GM19238 (cell line): ENCODE measurements around the gene ARFGAP3.
"Not testable (repeated sequence)": the region's sequence is repeated elsewhere in the genome, so short reads cannot be mapped to it uniquely, and the experiment has no call there.

Experiments used
- DNase-seq: peaks from one replicate; pipeline ENCODE4 v3.0.0; 2011; ENCODE audit warnings: low spot score; ENCODE audit not compliant: insufficient read length

ARFGAP3 gene

GRCh38 chr22:42794551-42795510, 62.2 kb downstream of the ARFGAP3 start:
- DNase-seq = no peak

DNA sequence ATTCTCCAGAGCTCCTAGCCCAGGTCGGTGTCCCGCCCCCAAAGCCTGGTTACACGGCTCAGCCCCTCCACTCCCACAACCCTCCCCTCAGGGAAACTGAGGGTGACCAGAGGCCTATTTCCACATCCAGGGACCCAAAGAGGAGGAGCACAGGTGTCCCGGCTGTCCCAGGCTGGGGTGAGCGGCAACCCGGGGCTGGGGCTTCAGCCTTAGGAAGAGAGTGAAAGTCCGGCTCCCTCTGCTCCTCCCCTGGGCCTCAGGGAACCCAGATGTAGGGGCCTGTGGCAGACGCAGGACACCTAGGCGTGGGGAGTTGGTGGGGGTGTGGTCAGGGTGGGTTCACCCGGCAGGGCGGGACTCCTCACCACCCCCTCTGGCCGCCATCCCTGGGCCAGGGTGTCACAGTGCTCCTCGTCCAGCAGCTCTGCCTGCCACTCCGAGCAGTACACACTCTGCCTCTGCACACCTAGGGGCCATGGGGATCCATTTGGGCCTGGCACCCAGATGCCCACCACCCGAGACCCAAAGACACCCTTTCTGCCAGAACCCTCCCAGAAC, 63.1 kb downstream of the ARFGAP3 start:
- DNase-seq = no peak

DNA sequence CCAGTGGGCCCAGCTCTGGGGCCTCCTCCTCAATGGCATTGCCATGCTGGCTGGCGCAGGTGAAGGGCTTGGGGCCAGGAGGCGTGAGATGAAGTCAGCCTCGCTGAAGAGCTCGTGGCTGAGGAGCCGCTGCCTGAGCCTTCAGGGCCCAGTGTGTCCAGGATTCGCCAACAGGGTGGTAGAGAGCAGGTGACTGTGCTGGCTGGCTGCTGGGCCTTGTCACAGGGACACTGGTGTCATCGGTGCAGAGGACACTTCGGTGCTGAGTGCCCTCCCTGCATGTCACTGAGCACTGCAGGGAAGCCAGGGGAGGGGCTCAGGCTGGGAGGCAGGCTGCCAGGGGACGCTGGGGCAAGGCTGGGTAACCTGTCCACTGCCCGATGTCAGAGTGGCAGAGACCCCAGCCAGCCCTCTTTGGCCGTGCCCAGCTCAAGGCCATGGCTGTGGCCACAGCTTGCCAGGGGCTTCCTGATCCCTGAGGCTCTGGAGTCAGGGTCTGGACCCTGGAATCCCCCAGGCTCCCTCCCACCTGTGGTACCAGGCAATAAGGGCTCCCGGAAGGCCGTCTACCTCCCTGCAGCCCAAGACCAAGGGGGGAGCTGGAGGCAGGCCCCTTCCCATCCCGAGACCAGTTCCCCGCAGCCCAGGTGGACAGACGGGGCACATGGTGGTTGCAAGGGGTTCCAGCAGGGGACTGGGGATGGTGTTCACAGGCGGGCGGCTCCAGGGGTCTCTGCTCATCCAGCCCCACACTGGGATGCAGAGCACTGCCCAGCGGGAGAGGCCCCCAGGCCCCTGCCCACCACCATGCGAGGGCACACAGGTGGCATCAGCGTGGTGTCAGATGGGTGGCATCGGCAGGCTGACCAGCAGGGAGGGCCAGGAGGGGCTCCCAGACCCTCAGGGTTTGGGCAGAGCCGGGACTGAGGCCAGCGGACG, 63.9 kb downstream of the ARFGAP3 start:
- DNase-seq = no peak

DNA sequence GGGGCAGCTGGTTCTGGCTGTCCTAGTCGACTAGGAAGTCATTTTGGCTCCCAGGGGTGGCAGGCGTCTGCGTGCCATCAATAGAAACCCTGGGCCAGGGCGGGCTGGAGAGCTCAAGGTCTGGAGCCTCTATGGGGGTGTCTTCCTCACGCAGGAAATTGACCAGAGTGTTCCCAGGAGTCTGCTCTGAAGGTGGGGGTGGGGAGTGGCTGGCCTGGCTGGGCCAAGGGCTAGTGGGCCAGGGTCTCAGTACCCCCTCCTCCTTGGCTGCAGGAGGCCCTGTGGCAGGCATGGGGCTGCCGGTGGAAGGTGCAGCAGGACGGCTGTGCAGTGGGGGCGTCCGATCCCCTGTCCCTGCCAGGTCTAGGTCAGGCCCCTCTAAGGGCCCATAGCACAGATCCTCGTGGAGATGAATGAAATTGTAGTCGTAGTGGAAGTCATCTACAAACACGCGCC, 64.6 kb downstream of the ARFGAP3 start:
- no peak for DNase-seq

GRCh38 chr22:42791721-42792452, 65.2 kb downstream of the ARFGAP3 start:
- no peak for DNase-seq

DNA sequence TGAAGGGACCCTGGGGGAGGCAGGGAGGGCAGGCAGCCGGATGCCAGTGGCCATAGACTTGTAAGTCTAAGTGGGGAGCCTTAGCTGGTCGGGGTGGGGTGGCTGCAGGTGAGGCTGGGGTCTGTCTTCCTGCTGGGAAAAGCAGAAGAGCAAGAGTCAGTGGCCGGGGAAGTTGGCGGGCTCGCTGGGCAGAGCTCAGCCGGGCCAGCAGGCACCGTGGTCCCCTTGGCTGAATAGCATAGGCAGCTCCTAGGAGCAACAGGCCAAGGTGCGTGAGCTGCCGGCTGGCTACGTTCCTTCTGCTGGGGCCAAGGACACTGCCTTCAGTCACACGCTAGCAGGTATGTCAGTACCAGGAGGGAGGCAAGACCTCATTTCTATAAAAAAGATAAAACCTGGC, 68.6 kb downstream of the ARFGAP3 start:
- no peak for DNase-seq

DNA sequence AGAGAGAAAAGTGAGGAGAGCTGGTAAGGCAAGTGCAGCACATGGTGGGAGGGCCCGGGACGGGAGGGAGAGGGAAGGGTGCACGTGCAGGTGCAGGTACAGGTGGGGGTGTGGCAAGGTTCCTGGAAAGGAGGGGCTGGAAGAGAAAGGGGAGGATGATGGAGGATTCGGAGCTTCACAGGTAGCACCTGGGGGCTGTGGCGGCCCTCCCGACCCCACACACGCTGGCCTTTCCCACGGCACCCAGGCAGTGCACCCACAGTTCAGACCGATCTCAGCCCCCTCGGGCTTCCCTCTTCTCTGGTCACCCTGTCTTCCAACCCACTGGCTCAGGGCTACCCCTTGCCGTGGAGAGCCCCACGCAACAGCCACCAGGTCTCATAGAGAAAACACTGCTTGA, 69.1 kb downstream of the ARFGAP3 start:
- no peak for DNase-seq

DNA sequence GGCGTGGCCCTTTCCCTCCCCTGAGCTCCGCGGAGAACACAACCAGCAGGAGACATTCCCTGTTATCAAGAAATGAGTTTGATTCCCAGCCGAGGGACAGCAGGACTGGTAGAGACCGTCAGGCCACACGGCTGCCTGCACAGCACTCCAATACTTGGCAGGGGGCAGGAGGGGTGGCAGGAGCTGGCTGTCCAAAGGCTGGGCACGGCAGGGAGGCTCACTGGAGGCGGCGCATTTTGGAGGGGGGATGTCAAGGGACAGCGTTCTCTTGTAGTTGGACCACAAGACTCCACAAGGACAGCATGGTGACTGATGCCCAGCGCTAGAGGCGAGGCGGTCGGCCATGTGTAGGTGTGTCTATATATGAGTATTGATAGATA, 69.7 kb downstream of the ARFGAP3 start:
- DNase-seq = no peak

DNA sequence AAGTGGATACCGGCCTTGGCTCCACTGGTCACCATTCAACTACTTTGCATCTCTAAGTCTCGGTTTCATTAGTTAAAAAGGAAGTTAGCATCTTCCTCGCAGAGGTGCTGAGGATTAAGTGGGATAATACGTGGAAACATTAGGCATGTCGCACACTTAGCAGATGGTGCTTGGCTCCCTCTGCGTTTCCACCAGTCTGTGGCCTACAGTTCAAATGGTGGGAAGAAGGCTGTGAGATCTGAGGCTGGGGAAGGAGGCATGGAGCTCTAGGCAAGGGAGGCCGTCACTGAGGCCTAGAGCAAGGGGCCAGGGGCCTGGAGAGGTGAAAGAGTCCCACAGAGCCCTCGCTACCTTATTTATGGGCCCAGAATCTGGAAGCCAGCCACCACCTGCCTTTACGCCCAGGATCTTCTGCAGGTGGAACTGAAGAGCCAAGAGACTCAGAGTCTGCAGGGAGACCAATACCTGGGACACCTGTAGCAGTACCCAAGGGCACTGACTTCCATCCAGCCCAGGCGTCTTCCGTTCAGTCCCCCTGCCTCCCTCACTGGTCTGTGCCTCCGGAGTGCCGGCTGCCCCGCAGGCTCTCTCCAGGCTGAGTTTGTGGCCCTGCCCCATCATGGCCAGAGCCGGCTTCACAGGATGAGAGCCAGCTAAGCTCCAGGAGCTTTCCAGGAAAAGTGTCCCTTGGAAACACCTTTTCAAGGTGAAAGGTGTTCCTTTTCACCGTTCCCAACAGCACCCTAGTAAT, 70.3 kb downstream of the ARFGAP3 start:
- no peak for DNase-seq

DNA sequence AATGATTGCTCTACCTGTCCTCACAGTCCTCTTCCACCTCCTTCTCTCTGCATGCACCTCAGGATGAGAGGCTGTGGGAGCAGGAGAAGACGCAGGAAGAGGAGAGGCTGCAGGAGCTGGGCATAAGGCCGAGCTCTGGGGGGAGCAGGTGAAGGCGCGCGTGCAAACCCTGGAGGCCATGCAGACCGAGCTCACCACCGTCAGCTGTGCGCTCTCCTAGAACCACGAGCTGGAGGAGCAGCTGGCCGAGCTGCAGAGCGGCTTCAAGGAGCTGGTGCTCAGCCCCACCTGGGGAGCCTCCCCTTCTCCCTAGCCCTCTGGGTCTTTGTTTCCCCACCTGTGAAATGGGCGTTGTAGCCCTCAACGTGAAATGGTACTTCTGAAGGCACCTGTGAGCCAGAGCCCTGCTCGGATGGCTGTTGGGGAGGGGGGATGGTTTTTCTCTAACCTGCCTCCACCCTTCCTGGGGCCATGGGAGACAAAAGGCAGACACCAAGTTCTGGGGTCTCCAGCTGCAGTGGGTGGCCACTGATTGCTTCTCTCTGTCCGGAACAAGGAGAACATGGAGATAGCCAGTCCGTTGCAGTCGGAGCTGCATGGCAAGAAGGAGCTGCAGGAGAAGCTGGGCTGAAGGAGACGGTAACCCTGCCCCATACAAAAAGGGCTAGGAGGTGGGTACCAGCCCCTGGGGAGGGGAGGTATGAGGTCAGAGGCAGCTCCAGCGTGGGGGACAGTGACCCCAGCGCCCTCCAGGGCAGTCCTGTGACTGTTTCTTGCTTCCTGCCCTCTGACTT, 71.2 kb downstream of the ARFGAP3 start:
- no peak for DNase-seq

DNA sequence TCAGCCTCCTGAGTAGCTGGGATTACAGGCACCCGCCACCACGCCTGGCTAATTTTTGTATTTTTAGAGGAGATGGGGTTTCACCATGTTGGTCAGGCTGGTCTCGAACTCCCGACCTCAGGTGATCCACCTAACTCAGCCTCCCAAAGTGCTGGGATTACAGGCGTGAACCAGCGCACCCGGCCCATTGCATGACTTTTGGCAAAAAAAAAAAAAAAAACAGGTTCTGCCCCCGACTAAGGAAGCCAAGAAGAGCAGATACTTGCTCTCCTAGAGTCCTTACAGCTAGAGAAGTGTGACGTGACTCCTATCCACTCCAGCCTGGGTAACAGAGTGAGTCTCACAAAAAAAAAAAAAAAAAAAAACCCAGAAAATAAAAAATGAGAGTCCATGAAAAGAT, 74.8 kb downstream of the ARFGAP3 start:
- not testable (repeated sequence) for DNase-seq

- no peak for DNase-seq
Measured at GRCh38 chr22:42780070-42780540, 77.0 kb downstream of the ARFGAP3 start.

DNA sequence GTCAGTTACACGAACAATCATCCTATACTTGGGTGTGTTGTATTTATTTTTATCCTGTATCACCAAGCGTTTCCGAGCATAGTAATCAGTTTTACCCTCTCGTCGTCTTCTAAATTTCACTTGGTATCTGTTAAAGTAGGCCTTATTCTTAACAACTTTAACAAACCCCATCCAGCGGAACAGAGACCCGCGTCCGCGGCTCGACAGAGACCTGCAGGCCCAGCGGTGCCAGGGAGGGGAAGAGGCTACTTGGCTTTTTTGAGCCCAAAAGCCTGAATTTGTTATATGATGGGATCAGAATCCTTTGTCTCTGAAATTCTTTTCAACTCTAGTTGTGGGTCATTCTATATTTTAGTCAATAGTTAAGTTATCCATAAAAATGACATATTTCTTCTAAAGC, 79.9 kb downstream of the ARFGAP3 start:
- DNase-seq = no peak

GRCh38 chr22:42773167-42773566, 83.9 kb downstream of the ARFGAP3 start:
- DNase-seq = no peak

- DNase-seq = no peak
Measured at GRCh38 chr22:42772647-42773046, 84.4 kb downstream of the ARFGAP3 start.

DNA sequence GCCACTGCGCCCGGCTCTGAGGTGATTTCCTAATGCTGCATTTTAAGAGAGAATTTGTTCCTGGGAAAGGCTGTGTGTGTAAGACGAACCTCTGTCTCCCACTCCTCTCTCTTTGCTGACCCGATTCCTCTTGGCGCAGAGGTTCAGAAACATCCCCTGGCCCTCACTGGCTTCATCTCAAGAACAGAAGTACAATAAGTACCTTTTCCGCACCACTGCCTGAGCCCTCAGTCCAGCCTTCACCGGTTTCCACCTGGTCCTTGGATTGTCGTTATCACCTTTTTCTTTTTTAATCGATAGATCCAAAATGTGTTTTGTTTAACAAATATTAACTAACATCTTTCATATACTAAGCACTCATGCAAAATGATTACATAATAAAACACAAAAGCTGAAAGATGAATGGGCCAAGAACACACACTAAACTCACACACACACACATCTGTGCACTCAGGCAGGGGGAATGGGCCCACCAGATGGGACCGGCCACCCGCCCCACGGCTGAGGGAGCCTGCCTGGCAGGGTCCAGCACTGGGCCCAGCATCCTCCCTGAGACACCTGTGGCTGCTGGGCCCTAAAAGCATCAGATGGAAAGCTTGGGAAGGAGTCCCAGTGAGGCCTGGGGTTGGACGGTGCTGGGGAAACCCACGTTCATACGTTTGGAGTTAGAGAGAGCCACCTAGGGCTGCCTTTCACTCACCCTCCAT, 86.0 kb downstream of the ARFGAP3 start:
- DNase-seq = no peak

DNA sequence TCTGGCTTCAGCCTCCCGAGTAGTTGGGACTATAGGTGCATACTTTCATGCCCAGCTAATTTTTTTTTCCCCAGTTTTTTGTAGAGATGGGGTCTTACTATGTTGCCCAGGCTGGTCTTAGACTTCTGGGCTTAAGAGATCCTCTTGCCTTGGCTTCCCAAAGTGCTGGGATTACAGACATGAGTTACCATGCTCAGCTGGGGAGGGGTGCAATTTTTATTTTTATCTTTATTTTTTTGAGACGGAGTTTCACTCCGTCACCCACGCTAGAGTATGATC, 86.7 kb downstream of the ARFGAP3 start:
- no peak for DNase-seq

DNA sequence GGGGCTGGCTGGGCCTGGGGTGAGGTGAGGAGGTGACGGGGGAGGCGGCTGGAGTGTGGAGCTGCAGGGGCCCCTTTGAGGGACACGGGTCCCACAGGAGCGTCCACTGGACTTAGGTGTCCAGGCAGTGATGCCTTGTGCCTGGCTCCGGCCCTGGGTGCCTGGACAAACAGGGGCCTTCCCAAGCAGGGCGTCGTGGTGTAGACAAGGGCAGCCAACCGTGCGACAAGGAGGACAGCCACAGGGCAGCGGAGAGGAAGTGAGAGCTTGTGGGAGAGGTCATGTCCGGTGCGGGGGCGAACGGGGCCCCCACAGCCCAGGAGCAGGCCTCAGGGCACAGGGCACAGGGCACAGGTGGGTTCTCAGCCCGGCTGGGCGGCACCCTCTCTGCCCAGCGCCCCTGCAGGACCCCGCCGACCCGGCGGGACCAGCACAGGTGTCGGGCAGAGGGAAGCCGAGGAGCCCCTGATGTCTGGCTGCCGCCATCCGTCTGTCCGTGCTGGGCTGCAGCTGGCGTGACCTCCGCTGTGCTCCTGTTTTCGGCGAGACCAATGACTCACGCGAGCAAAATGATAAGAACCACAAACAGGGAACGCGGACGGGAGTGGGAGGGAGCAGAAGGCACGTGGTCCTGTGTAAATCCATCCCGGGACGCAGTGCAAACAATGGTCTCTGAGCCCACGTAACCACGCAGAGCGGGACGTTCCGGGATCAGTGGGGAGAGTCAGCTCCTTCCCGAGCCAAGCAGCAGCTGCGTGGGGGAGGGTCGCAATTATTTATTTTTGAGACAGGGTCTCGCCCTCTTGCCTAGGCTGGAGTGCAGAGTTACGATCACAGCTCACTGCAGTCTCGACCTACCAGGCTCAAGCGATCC, 87.3 kb downstream of the ARFGAP3 start:
- peak; percentile 73 for DNase-seq
